GM19193 (cell line): Measurements from ENCODE around the gene HCFC1.
A peak's percentile ranks its signal among the peaks of the same experiment; 100 is the strongest.

Experiments used
- POLR2A ChIP-seq: IDR thresholded peaks from 4 replicates; pipeline ENCODE4 v1.6.1; 2011; ENCODE audit not compliant: insufficient read depth, insufficient read length; ENCODE audit errors: extremely low read depth

Gene HCFC1

DNA sequence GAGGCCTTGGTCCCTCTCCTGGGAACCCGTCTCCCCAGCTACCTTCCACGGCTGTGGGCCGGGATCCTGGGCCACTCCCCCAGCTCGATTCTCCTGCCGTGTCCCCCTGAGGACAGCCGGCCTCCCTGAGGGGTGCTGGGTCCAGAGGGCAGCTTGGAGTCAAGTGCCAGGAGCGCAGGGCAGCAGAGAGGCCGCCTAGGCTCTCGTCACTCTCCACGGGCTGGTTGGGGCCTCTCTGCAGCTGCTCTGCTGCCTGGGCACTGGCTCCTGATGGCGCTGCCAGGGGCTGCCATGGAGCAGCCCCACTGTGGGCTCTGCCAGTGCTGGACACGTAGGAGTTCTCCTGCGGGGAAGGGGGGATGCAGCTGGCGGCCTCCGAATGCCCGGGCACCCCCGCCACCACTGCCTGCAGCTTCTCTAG is 41.4 kb upstream of the HCFC1 start:
- TF ChIP-seq POLR2A: no peak

- no peak for TF ChIP-seq POLR2A
These were observed 40.8 kb upstream of the HCFC1 start for GRCh38 chrX:154012336-154012991.

DNA sequence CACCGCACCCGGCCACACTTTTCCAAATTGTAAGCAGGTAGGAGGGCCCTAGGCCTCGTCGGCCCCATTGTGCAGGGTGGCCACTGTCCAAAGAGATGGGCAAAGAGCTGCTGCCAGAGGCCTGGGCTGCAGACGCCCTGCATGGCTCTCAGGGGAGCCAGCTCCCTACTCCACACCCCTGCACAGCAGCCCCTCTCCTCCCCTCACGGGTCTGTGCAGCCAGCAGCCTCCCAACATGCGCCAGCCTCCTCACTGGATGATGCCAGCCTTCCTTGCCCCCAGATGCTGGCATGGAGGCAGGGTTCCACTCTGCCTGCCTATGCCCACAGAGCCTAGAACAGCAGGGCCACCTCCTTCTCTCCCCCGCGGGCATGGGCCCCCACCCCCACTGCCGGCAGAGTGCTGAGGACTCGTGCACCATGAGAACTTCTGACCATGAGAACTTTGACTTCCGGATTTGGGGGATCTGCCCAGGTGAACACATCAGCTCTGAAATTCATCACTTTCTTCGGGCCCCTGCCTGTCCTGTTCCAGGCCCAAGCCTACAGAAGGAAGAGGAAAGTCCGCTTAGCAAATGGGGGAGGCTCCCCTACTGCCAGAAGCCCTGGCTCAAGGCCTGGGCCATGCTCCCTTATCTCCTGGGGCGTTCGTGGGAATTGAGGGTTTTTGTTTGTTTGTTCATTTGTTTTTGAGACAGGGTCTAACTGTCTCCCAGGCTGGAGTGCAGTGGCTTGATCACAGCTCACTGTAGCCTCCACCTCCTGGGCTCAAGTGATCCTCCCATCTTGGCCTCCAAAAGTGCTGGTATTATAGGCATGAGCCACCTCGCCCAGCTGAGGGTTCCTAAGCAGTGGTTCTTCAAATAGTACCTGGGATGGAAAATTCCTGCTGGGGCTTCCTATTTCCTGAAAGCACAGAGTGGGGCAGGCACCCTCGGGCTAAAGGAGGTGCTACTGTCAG is 40.0 kb upstream of the HCFC1 start:
- TF ChIP-seq POLR2A: no peak

GRCh38 chrX:154010330-154011087 is 38.9 kb upstream of the HCFC1 start:
- peak; percentile 11 for TF ChIP-seq POLR2A

DNA sequence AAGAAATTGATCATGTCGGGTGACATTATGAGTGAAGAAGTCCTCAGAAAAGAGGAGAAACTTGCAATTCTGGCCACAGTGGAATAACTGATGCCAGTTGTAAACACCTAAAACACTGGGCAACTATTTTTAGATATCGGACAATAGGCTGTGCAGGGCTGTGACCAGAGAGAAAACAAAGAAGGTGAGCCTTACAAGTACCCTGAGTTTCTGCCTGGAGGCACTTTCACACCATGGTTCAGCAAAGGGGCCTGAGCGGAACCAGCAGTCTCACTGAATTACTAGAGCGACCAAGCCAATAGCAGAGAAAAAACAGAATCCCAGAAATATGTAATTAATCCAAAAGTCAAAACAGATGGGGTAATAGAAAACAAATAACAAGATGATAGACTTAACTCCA is 36.9 kb upstream of the HCFC1 start:
- TF ChIP-seq POLR2A: no peak

DNA sequence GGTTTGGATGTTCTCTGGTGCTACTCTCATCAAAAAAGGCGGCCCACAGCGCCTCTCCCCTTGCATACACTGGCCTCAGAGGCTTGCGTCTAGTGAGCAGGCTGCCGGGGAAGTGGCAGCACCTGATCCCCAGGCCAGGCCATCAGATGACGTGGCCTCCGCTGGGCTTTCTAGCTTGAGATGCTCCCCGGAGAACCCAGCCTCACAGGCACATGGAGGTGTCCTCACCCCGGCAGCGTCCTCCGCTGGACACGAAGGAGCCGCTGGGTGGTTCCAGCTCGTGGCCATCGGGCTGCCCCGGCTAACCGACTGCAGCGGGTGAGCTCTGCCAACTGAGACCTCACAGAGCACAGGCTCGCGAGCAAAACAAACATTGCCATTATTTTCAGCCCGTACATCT is 35.3 kb upstream of the HCFC1 start:
- TF ChIP-seq POLR2A: no peak

DNA sequence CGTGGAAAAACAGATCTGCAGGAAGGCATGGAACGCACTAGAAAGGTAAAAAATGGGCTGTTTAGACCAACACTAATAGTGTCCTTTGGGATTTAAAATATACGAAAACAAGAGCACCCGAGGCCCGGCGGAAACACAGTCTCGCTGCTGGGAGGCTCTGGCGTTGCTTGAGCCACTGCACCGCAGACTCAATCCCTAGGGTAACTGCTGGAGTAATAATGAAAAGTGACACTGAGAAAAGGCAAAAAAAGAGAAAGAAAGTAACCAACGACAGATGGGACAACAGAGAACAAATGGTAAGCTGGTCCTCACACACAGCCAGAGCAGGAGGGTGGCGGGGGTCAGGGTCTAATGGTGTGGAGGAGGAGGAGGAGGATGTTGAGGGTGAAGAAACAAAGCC is 32.7 kb upstream of the HCFC1 start:
- no peak for TF ChIP-seq POLR2A

DNA sequence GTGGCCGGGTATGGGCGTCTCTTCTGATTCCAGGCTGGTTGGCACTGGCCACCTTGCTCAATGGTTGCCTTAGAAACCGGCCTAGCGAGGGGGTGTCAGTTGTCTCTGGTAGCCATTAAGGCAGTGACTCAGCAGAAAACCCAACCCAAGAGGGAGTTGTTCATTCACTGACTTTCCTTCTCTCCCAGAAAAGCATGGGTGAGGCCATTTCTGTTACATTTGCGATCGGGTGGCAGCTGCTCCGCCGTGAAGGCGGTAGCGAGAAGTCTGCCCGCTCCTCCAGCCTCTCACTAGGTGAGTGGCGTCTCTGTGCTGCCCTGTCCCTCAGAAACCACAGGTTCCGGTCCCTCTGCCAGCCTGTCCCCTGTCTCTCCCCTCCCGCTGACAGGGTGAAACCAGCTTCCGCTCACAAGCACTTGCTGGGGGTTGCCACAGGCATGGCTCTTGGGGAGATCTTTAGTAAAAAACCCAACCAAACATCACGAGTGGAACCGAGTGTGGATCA is 30.6 kb upstream of the HCFC1 start:
- peak; percentile 53 for TF ChIP-seq POLR2A

- no peak for TF ChIP-seq POLR2A
These were observed 28.4 kb upstream of the HCFC1 start for GRCh38 chrX:154000051-154000450.

- TF ChIP-seq POLR2A: no peak
These were observed 27.9 kb upstream of the HCFC1 start for GRCh38 chrX:153999359-154000037.

DNA sequence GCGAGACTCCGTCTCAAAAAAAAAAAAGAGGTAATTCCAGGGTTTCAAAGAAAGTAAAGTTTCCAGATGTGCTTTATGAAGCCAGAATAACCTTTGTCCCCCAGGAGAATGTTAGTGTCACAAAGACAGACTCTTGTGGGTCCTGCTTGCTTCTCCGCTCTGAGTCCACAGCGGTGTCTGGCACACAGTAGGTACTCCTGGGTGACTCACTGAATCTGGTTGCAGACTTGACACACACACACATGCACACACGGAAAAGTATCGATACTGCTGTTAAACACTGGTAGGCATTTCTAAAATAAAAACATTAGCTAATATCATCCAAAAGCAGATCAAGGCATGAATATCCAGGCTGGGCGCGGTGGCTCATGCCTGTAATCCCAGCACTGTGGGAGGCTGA is 23.9 kb upstream of the HCFC1 start:
- TF ChIP-seq POLR2A: no peak

DNA sequence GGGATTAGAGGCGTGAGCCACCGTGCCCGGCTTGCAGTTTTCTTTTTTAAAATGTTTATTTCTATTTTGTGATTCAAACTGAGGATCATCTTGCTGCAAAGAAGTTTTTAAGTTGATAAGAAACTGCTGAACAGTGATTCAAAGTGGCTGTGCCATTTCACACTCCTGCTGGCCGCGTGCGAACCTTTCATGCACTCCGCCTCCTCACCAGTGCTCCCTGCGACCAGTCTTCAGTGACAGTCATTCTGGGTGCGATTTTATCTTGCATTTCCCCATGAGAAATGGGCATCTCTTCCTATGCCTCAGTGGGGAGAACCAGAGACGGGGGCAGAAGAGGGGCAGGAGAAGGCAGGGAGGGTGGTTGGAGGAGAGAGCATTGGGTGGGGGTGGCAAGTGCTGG is 22.4 kb upstream of the HCFC1 start:
- no peak for TF ChIP-seq POLR2A

GRCh38 chrX:153993079-153993478 is 21.5 kb upstream of the HCFC1 start:
- TF ChIP-seq POLR2A: no peak

- no peak for TF ChIP-seq POLR2A
These were observed 20.6 kb upstream of the HCFC1 start for GRCh38 chrX:153992180-153992579.
